ENCODE data around the gene FGR.
A peak's percentile ranks its signal among the peaks of the same experiment; 100 is the strongest.

Gene FGR

DNA sequence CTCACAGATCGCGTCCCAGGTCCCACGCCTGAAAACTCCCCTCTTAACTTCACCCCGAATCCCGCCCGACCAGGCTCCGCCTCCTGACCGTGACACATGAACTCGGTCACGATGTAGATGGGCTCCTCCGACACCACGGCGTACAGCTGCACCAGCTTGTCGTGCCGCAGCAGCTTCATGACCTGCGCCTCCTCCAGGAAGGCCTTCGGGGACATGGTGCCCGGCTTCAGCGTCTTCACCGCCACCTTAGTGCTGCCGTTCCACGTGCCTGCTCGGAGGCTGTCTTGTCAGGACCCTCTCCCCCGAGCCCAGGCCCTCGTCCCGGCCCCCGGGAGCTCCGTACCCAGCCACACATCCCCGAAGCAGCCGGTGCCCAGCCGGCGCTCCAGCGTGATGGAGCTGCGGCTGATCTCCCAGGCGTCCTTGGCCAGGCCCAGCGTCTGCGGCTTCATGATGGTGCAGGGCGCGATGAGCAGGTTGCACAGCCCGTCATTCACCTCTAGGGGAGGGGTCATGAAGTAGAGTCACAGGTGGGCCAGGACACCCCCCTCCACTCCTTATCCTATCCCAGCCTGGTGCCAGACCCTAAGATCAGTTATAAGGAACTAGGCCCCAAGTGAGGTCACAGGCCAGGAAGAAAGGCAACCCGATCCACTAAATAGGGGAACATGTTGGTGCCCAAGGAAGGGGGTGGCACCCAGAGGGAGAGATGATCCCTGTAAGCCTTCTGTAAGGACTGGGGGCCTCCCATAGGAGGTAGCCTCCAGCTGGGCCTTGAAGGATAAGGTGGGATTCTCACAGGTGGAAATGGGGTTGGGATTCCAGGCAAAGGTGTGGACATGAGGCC lies 19.4 kb downstream of the FGR start:
- no peak for DNase-seq

DNA sequence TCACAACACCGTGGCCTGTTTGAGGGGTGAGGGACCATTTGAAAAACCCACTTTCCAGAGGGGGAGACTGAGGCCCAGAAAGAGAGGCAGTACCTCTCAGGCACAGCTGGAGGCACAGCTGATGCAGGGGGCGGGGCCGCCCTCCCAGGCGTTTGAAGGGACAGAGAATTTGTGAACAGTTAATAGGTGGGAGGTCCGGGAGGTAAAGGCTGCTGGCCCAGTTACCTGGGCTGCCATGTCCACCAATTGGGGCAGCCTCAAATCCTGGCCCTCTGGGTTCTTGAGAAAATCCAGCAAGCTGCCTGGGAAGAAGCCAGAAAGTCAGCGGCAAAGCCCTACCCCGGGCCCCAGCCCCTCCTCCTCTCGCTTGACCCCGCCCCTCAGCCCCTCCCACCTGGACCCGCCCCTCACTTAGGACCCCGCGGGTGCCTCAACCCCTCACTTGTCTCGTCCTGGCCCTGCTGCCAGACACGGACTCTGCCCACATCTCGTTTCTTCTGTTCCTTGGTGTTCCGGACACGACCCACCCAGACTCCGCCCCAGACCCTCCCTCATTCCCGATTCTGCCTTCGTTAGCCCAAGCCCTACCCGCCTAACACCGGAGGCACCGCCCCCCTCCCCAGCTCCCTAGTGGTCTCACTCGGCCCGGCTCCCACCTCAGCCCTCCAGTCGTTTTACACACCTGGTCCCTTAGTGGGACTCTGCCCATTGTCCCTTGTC lies 20.2 kb downstream of the FGR start:
- no peak for DNase-seq

DNA sequence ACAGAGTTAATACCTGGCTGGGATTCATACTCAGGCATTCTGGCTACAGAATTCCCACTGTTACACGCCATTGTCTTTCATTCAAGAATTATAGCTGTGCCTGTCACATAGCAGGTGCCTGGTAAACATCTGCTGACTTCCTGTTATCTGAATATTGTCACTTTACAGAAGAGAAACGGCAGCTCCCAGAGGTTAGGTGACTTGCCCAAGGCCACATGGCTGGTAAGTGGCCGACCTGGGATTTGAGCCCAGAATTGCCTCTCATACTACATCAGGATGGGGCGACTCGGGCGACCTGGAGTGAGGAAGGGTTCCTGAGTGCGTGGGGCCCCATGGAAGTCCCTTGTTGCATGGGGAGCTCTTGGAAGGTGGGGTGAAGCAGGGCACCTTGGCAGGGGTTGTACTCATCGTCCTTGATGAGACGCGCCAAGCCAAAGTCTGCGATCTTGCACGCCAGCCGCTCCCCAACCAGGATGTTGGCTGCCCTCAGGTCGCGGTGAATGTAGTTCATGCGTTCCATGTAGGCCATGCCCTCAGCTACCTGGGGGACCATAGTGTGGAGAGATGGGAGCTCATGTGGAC lies 20.9 kb downstream of the FGR start:
- no peak for DNase-seq

DNA sequence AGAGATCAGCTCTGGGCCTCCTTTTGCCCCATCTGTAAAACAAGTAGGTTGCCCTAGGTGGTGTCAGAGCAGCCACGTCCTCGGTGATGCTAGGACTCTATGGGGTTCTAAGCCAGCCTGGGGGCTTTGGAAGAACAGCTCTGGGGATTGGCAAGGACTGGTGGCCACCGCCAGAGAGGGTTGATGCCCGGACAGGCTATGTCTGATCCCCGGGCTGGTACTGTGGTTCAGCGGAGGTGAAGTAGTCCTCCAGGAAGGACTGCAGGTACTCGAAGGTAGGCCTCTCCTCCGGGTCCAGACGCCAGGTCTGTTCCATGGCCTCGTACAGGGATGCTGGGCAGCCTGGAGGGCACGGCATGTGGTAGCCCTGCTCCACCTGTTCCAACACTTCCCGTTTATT lies 22.3 kb downstream of the FGR start:
- DNase-seq, result no peak

DNA sequence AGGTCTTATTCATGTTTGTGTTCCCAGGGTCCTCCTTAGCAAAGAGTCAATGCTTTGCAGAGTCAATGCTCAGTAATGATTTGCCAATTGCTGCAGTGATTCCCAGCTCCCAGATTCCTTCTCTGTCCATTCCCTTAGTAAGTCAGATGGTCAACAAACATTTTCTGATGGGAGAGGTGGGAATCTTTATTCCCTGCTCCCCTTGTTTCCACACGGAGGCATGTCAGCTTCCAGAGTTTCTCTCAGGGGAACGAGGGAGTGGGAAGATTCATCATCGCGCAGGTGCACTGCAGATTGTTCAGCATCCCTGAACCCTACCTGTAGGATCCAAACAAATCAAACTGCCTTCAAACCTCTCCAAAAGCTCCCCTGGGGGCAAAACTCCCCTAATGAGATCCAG lies 23.5 kb downstream of the FGR start:
- DNase-seq, result no peak

DNA sequence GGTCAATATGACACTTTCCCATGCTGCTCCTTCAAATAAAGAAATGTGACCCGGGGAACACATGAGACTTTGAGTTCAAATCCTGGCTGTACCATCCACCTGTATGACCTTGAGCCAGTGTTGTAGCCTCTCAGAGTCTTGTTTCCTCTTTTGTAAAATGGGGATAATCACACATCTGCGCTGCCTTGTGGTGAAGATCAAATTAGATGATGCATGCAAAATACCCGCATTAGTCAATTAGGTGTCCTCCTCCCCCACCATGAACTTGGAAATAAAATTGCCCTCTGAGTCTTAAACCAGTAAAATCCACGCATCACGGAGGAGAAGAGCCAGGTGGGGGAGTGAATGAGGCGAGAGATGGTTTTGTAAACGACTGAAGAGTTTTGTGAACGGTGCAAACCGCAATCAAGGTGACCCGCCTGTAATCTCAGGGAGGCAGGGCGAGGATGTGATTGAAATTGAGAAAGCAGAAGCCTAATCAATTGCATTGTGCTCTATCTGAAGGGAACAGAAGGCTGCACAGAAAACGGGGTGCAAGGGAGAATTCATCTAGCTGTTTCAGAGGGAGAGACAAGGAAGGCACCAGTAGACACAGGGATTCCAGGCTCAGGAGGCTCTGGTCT lies 25.3 kb downstream of the FGR start:
- no peak for DNase-seq

DNA sequence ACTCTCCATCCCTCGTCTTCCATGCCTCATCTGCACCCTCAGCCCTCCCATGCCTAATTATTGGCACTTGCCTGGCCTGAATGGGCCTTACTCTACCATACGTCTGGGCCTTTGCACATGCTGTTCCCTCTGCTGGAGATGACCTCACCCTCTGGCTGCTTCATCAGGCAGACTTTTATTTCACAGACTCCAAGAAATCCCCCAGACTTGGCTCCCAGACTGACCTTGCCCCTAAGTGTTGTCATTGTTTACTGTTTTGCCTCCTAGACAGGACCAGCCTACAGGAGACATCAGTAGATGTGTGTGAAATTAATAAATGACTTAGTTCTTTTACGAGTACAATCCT lies 25.8 kb downstream of the FGR start:
- no peak for DNase-seq

DNA sequence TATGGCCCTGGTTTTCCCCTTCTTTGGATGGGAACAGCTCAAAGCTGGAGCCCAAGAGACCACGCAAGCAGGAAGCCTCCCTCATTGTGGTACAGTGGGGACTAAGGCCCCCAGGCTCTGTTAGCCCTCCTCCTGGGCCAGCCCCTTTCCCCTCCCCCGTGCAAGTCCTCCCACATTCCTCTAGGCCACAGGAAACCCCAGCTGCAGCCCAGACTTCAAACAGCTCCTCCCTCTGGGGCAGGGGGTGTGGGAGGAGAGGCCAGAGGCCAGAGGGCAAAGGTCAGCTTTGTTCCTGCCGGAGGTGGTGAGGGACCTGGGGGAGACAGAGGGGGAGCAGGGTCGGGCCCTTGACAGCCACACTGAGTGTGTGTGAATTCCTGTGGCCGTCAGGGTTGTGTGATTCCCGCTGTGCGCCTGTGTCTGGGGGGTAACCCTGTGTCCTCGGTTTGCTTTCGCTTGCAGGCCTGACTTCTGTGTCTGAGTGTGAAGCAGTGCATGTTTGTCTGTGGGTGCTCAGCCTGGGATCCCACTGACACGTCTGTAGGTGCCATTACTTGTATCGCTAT lies 27.7 kb downstream of the FGR start:
- DNase-seq, result no peak

DNA sequence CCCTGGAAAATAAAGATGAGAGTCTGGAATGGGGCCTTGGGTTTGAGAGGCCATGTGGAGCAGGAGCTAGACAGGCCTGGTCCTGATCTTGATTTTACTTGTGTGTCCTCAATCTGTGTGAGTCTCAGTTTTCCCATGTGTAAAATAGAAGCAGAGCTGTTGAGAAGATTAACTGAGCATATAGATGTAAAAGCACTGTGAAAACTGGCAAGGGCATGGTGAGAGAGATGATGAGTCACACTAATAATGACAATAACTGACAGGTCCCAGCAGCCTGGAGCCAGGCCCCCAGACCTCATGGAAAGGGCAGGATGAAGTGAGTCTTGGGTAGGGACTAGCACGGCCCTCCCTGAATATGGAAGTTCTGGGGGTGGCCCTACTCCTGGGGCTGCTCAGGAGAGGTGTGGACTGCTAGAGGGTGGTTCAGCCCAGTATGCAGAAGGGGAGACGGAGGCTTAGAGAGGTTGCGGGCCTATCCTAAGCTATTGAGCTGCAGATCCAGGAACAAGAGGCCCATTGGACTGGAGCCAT lies 28.2 kb downstream of the FGR start:
- DNase-seq, result no peak

DNA sequence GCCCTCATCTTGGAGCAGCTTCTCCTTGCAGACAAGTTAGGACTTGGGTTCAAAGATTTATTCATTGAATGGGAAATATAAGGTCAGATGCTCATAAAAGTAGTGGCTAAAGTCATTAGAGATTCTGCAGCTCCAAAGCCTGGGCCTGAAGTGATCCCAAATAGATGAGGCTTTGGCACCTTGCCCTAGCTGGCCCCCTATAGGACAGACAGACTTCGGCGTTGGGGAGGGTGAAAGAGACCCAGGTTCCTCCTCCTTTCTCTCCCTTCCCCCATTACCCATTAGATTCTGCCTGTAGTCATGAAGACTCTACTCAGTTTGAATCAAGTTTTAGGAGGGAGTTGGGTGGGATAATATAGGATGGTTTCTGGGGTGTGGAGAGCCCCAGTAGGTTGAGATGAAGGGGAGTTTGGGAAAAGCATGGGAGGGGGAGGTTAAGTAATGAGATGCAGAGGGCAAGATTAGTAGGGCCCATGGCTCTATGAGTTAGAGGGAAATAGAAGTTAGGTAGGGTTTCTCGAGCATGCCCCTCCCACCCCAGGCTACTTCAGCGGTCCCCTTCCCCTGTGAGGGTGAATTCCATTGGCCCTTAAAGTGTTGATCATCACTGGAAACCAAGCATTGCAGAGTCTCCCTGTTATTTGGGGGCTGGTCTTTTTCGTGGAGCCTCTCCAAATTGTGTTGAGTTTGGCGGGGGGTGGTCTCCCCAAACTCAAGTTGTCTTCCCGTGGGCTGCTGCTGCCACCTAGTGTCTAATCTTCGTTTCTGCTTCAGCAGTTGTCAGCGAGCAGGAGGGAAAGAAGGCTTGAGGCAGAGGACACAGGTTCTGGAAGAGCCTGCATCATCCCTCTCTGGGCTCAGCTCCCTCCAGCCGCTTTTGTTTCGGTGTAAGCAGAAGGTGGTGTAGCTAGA lies 28.9 kb downstream of the FGR start:
- peak; percentile 31 for DNase-seq

DNA sequence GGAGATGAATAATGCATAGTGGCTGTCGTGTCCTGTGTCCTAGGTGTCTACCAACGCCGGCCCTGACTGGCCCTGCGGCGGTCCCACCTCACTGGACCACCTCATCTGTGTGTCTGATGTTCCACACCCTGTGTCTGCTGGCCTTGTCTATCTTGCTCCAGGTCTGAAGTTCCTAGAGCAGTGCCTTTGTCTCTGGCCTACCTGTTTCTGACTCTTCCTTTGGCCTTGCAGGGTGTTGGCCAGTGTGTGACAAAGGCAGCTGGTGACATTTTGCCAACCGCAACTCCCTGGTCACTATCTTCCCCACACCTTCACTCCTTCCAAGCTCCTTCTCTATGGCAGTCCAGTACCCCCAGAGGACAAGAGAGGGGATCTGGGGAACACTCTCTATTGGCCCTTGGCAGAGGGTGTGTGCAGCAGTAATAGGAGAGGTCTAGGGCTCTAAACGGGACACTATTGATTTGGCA lies 29.7 kb downstream of the FGR start:
- DNase-seq, result no peak

DNA sequence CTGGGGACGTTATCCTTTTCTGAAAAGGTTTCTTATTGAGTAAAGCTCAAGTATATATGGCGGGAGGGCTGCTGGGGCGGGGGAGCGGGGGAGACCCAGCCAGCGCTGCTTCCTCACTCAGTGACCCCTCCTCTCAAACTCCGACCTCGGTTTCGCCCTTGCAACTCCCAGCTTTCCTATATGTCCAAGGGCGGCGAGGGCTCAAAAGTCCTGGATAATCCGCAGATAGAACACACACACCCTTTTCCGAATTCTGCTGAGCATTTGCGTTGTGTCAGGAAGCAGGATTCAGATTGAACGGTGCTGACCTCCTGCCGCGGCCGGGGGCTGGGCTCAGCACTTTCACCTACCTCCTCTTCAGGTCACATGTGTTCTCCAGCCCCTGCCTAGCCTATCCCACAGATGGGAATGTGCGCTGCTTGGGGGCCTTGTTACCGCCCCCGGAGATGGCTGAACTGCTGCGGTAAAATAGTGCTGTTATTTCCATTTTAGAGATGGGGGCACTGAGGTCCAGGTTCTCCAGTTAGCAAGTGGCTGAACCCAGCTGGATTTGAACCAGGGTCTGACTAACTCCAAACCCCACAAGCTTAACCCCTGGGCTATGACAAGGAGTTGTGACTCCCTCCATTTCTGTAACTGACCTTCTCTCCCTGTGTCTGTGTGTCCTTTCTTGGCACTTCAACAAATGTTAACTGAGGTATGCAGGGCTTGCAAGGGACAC lies 30.2 kb downstream of the FGR start:
- no peak for DNase-seq

DNA sequence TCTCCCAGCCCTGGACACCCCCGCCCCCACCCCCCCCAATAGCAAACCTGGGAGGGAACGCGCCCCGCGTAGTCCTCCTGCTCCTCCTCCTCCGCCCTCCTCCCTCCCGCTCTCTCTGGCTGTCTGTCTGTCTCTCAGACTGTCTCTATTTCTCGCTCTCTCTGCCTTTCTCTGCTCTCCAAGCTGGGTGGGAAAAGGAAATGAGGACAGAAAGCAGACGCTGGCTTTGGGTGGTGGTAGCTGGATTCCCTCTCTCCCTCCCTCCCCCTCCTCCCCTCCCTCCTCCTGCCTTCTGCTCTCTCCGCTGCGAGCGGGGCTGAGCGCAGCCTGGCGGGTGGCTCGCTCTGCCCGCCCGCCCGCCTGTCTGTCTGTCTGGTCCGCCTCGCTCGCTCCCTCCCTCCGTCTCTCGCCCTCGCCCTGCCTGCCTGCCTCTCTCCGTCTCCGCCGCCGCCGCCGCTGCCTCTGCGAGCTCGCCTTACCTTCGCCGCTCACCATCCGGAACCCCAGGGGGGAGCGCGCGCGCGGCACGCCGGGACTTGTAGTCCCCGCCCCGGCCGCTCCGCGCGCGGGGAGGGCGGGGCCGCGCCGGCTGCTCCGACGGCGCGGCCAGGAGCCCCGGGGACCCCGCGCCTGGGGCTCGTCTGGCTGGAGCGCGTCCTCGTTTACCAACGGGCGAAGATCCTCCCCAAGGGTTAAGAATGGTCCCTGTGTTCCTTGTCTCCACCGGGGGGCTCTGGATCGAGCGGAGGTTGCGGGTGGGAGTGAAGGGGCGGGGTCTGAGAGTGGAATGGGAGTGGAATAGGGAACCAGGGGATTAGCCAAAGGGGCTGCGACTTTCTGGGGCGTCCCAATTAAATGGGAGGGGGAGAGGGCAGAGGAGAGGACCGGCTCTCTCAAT lies 31.1 kb downstream of the FGR start, which contains the start of gene AHDC1:
AHDC1 (minus strand) TSS at position 464 of the 898 bp plus-strand sequence. CDS start 52,029 bp downstream, outside the sequence.
- DNase-seq, result peak; percentile 38

DNA sequence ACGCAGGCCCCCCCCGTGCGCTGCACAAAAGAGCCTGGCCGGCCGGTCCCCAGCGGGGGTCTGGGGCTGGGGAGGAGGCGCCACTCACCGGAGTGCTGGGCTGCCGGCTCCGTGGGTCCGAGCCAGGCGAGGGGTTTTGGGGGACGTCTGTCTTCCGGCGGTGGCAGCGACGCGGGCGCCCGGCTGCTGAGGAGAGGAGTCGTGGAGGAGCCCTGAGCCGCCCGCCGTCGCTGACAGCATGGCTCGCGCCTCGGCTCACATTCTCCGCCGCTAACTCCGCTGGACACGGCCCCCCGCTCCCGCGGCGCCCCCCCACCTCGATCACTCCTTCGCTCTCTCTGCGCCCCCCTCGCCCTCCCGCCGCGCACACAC lies 31.7 kb downstream of the FGR start:
- no peak for DNase-seq

DNA sequence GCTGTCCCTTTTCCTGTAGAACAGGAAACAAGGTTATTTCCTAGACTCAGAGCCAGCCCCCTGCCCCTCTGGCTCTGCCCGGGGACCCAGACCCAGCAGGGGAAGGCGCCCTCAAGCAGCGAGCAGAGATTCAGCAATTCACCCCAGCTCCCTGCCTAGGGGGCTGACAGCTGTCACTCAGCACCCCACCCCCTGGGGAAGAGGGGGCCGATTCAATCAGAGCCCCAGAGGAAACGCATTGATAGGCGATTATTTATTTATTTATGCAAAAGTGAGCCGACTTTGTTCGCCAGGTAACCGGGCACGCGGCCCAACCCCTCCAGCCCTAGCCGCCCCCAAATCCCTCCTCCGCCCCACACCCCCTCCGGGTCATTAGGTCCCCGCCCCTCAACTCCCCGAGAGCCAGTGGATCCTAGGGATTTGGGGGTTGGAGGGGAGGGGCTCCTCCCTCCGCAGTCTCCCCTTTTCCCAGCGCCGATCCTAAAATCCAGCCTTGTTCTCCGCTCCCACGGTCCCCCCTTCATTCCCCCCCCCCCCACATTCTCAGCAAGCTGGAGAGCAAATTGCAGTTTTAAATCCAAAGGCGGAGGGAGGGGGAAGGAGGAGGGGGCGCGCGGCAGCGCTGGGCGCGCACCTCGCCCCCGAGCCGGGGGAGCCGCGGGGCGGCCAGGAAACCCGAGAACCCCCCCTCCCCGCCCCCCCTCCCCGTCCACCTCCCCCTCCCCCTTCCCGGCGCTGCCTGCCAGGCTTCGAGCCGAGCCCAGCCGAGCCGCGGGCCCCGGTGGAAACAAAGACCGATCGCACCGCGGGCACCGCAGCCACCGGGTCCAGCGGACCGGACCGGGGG lies 32.3 kb downstream of the FGR start:
- DNase-seq, result no peak

DNA sequence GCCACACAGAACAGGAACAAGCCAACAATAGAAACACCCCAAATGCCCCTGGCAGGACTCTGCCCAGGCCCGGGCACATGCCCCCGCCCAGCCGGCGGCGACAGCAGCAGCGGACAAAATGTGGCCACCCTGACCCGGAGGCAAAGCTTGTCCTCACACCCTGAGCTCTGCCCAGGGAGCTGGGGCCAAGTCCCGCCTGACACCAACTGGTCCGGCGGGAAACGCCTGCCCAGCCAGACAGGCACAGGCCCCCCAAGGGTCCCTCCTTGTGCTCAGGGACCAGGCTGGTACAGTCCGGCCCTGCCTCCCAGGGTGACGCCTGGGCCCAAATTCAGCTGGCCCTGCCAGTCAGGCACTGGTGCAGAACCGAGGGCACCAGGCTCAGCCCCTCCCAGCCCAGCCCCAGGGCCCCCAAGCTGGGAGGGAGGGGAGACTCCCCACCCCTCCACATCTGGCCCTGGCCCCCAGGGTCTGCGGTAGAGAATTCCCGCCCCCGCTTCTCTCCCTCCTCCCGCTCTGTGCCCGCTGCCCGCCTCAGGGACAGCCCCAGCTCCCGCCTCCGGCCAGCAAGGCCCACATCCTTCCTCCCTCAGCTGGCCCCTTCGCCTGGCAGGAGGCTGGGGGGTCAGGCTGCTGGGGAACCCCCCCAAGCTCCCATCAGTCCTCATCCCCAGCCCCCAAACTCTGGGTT lies 33.1 kb downstream of the FGR start:
- no peak for DNase-seq

DNA sequence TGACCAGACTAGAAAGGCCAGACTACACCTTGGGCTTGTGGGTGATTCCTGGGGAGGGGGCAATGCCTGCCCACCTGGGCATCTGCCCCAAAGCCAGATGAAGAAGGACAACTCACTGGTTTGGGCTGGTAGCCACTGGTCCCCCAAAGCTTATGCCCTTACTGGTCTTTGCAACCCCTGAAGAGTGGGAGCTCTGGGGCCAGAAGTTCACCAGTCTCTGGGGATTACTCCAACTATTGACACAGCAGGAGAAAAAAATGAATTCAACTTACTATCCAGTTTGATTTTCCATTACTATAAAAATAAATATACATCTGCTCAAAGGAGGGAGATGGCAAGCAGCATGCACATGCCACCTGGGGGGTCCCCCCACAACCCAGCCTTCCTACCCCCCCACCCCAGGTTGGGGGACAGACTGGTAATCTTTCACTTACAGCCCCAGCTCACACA lies 33.6 kb downstream of the FGR start:
- DNase-seq, result no peak

DNA sequence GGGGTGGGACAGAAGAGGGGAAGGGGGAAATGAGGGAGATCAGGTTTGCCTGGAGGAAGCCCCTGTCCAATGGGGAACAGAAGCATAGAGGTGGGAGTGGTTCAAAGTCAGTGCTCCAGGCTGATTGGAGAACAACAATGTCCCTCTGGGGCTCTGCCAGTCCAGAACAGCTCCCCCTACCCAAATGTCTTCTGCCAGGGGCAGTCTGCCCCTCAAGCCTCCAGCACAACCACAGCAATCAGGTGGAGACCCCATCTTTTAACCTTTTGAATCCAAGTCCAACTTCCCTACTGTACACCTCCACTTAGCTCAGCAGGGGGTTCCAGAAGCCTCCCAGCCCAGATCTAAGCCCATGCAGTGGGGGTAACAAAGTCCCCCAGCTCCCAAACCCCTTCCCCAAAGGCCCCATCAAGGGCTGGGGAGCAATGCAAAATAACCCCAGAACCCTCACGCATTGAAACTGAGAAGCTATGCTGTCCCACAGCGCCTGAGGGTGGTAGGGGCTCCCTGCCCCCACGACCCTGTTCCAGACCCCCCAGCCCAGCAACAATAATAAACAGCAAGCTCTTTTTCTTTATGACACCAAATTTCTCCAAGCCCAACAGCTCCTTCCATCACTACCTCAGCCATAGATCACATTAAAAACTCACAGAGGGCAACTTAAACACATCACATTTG lies 34.3 kb downstream of the FGR start:
- no peak for DNase-seq
